Effector memory CD8-positive, alpha-beta T cell (primary cell): ENCODE measurements around the gene TAGLN.
"Not testable (repeated sequence)": the region's sequence is repeated elsewhere in the genome, so short reads cannot be mapped to it uniquely, and the experiment has no call there.

Source experiments
- ATAC-seq: fragments of 150-1000 bp; cut with Tn5 transposase; replicated peaks from 2 replicates; pipeline ENCODE4 v1.10.0; 2021; ENCODE audit warnings: mild to moderate bottlenecking, moderate library complexity
- DNase-seq, 3 experiments: peaks; one replicate each; pipeline ENCODE4 v3.0.0; 2021
- H3K27ac Mint-ChIP-seq, 2 donors: one replicate each; pipeline ENCODE4 v1.8.0; 2022; ENCODE audit warnings: mild to moderate bottlenecking in 2 of 2, mixed read lengths in 2 of 2, moderate library complexity in 2 of 2
- H3K27me3 Mint-ChIP-seq, 2 donors: one replicate each; pipeline ENCODE4 v1.8.0; 2022; ENCODE audit warnings: mixed read lengths in 2 of 2
- H3K36me3 Mint-ChIP-seq: one replicate; pipeline ENCODE4 v1.8.0; 2022; ENCODE audit warnings: mild to moderate bottlenecking, moderate library complexity, mixed read lengths; ENCODE audit not compliant: insufficient read depth
- H3K4me1 Mint-ChIP-seq, 2 donors: one replicate each; pipeline ENCODE4 v1.8.0; 2022; ENCODE audit warnings: low read depth in 2 of 2, mixed read lengths in 2 of 2
- H3K4me3 Mint-ChIP-seq, 2 donors: one replicate each; pipeline ENCODE4 v1.8.0; 2022; ENCODE audit warnings: mild to moderate bottlenecking in 2 of 2, mixed read lengths in 2 of 2, moderate library complexity in 2 of 2
- H3K9me3 Mint-ChIP-seq, 2 donors: one replicate each; pipeline ENCODE4 v1.8.0; 2022; ENCODE audit warnings: mixed read lengths in 2 of 2

The TAGLN gene

DNA sequence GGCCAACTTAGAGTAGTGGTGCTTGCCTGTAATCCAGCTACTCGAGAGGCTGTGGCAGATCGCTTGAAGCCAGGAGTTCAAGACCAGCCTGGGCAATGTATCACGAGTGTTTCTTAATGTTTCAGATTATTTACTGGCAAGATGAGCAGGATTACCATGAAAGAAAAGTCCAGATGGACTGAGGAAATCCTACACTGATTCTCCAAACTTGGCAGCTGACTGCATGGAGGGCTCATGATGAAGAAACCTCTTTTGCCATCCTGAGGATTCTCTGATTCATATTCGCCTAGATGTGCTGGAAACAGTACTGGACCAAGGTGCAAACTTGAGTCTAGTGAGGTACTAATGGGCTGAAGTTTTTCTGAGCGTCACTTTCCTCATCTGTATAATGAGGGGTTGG lies 23.4 kb upstream of the TAGLN start:
- ATAC-seq (no peak), DNase-seq (no peak)
- peaks cover 19 to 25% of the 10 kb centered on the region in 2 donors for H3K4me1 Mint-ChIP-seq
- H3K27me3 Mint-ChIP-seq, result no peaks in the 10 kb centered on the region
- H3K36me3 Mint-ChIP-seq, result peaks cover 26% of the 10 kb centered on the region
- no peaks in the 10 kb centered on the region for H3K9me3 Mint-ChIP-seq
- no peak overlapping the region for H3K4me3 Mint-ChIP-seq
- H3K27ac Mint-ChIP-seq, result no peak overlapping the region

DNA sequence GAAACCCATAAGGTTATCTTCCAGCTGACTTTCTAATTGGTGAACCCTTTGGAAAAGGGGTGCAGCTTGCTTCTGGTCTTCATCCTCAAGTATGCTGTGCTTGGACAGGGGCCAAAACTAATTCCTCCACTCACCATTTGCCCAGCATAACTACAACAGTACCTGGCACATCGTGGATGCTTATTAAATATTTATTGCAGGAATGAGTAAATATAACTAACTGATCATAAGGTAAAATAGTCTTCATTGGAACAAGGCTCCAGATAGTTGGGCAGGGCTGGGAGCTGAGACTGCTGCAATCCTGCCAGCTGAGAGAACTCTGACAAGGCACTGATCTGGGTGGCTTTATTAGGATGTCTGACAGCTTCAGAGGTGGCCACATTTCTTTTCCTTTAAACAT lies 23.0 kb upstream of the TAGLN start:
- H3K27ac Mint-ChIP-seq, result no peak overlapping the region
- DNase-seq (no peak), ATAC-seq (no peak)
- no peak overlapping the region for H3K4me3 Mint-ChIP-seq
- H3K4me1 Mint-ChIP-seq, result peaks cover 23 to 29% of the 10 kb centered on the region in 2 donors
- no peaks in the 10 kb centered on the region for H3K27me3 Mint-ChIP-seq
- peaks cover 27% of the 10 kb centered on the region for H3K36me3 Mint-ChIP-seq
- H3K9me3 Mint-ChIP-seq, result no peaks in the 10 kb centered on the region

DNA sequence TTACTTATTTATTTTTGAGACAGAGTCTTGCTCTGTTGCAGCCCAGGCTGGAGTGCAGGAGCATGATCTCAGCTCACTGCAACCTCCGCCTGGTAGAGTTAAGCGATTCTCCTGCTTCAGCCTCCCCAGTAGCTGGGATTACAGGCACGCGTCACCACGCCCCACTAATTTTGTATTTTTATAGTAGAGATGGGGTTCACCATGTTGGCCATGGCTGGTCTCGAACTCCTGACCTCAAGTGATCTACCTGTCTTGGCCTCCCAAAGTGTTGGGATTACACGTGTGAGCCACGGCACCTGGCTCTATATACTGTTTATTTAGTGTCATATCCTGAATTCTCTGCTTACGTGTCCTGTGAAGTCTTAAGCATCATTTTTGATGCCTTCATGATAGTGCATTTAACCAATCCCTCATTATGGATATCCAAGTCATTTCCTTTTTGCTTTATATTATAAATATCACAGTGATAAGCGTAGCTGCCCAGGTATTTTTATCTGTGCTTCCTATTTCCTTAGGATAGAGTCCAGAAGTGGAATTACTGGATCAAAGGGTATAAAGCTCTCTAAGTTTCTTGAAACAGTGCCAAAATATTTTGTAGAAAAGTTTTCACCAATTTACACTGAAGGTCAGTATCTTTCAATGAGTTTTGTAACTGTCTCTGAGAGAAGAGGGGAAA lies 21.5 kb upstream of the TAGLN start:
- H3K4me1 Mint-ChIP-seq, result peaks cover 24 to 31% of the 10 kb centered on the region in 2 donors
- no peak for ATAC-seq
- H3K27me3 Mint-ChIP-seq, result no peaks in the 10 kb centered on the region
- H3K27ac Mint-ChIP-seq, result peak overlapping the region; percentile 92 to 93
- no peak for DNase-seq
- H3K9me3 Mint-ChIP-seq, result no peaks in the 10 kb centered on the region
- H3K4me3 Mint-ChIP-seq, result peak overlapping the region; percentile 89 to 91
- H3K36me3 Mint-ChIP-seq, result peaks cover 25% of the 10 kb centered on the region

DNA sequence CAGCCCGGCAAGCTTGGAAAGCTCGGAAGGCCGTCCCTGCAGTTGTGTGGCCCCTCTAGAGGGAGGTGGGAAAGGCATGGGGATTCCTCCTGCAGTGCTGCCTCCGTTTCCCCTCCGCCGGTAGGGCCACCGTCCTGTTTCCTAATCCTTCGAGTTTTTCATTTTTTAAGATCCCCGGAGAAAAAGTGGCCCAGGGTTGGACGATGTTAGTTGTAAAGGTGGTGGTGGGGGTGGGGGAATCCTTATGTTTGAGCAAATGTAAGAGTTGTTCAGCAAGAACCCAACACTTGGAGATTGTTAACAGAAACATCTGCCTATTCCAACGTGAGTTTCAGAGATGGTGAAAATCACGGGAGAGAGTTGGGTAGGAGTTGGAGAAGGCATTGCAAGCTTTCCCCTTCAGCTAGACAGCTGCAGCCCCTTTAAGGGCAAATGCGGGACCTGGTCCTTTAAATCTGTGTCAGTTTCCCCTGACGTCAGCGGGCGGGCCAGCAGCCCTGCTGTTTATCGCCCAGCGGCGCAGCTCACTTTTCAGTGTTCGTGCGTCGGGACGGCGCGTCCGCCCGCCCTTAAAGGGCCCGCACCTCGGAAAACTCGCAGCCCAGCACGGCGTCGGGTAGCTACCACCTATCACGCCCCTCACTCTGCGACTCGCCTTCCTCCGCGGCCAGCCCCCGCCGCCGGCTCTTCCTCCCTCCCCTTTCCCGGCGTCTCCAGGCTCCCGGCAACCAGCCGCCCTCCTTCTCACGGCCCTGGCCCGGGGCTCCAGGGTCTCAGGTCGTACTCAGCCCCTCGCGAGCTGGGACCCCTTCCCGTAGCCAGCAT lies 20.7 kb upstream of the TAGLN start, which contains the start of gene SIDT2:
SIDT2 (plus strand) TSS at position 534 of the 825 bp plus-strand sequence. CDS start 521 bp downstream, outside the sequence.
- Mint-ChIP-seq H3K27me3 (no peaks in the 10 kb centered on the region), H3K9me3 (no peaks in the 10 kb centered on the region), H3K27ac (peak within 1 kb of the TSS; percentile 92 to 93), H3K36me3 (peaks cover 22% of the 10 kb centered on the region), H3K4me1 (peaks cover 23 to 30% of the 10 kb centered on the region in 2 donors), H3K4me3 (peak within 1 kb of the TSS; percentile 89 to 91)
- DNase-seq (peak; percentile 82), ATAC-seq (peak; percentile 92)

DNA sequence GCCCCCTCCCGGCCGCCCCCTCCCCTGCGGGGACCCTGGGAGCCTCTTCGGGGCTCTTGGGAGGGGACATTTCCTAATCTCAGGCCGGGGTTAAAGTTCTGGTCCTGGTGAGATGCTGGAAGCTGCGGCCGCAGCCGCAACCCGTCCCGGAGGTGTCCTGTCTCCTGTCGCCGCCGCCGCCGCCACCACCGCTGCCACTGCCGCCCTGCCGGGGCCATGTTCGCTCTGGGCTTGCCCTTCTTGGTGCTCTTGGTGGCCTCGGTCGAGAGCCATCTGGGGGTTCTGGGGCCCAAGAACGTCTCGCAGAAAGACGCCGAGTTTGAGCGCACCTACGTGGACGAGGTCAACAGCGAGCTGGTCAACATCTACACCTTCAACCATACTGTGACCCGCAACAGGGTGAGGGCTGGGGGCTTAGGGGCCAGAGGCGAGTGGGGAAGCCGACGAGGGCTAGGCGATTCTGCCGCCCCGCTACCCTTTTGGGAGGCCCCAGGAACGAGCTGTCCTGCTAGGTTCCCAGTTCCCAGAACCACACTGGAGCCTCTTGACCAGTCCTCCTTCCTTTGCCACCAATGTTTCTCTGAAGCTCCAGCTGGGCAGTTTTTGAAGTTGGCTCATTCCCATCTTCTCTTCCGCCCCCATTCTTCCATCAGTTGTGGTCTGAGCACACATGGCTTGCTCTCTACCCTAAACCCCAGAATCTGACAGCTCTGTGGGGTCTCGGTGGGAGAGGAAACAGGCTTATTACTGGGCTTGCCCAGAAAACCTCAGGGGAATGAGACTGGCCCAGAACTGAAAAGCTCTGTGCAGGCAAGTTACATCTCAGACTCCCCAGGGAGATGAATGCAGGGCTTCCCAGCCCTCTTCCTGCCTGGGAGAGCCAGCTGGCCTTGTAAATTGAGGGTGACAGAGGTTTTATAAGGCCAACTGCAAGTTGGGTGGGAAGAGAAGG lies 19.8 kb upstream of the TAGLN start:
- peak overlapping the region; percentile 89 to 91 for H3K4me3 Mint-ChIP-seq

DNA sequence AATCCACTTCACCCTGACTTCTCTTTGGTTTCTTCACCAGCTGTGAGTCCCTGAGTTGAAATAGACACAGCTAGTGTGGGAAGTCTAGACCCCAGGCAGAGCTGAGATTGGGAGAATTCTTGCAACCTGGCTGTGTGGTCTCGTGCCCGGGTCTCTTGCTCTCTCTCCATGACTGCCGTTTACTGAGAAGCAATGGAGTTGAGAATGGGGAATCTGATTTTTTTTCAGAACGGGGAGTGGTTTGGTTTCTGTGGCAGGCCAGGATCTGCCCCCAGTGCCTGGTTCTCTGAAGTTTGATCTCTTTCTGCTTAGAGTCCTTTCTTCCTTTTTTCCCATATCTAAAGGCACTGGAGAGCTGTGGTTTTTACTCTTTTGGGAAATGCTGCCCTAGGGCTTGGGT lies 19.1 kb upstream of the TAGLN start:
- Mint-ChIP-seq H3K9me3 (no peaks in the 10 kb centered on the region), H3K4me1 (peaks cover 22 to 28% of the 10 kb centered on the region in 2 donors), H3K4me3 (peak overlapping the region; percentile 89 to 91), H3K27me3 (no peaks in the 10 kb centered on the region), H3K36me3 (peaks cover 30% of the 10 kb centered on the region), H3K27ac (peak overlapping the region; percentile 92 to 93)
- no peak for DNase-seq
- no peak for ATAC-seq

More for the DNA sequence above, 19.8 kb upstream of the TAGLN start:
- no peaks in the 10 kb centered on the region for H3K27me3 Mint-ChIP-seq
- peaks cover 22 to 28% of the 10 kb centered on the region in 2 donors for H3K4me1 Mint-ChIP-seq
- DNase-seq (peak; percentile 51 to 60 (median 55)), ATAC-seq (peak; percentile 67)
- H3K9me3 Mint-ChIP-seq, result no peaks in the 10 kb centered on the region
- peaks cover 25% of the 10 kb centered on the region for H3K36me3 Mint-ChIP-seq
- peak overlapping the region; percentile 92 to 93 for H3K27ac Mint-ChIP-seq

DNA sequence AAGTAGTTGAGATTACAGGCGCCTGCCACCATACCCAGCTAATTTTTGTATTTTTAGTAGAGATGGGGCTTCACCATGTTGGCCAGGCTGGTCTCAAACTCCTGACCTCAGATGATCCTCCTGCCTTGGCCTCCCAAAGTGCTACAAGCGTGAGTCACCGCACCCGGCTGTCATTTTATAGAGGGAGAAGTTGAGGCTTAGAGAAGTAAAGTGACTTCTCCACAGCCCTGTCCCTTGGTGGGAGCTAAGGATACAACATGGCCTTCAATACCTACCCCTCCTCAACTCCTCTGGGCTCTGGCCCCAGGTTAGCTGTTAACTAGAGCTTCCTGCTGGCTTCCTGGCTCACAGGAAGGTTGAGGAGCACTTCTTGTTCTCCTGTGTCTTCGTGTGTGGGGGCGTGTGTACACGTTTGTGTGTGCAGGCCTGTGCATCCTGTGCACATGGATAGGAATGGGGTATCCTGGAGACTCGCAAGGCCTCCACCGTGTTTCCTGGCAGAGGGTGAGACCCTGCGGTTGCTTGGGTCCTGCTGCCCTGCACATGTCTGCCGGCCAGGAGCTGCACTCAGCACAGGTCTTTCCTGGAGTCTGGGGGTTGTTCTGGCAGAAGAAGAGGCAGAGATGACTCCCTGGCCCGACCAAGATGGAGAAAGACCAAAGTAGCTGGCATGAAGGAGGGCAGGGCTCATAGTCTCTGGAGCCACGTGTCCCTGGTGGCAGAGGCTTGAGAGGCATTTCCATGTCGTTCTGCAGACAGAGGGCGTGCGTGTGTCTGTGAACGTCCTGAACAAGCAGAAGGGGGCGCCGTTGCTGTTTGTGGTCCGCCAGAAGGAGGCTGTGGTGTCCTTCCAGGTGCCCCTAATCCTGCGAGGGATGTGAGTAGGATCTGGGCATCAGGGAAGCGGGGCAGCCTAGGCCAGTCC lies 18.2 kb upstream of the TAGLN start:
- peak overlapping the region; percentile 89 to 91 for H3K4me3 Mint-ChIP-seq
- no peaks in the 10 kb centered on the region for H3K9me3 Mint-ChIP-seq

DNA sequence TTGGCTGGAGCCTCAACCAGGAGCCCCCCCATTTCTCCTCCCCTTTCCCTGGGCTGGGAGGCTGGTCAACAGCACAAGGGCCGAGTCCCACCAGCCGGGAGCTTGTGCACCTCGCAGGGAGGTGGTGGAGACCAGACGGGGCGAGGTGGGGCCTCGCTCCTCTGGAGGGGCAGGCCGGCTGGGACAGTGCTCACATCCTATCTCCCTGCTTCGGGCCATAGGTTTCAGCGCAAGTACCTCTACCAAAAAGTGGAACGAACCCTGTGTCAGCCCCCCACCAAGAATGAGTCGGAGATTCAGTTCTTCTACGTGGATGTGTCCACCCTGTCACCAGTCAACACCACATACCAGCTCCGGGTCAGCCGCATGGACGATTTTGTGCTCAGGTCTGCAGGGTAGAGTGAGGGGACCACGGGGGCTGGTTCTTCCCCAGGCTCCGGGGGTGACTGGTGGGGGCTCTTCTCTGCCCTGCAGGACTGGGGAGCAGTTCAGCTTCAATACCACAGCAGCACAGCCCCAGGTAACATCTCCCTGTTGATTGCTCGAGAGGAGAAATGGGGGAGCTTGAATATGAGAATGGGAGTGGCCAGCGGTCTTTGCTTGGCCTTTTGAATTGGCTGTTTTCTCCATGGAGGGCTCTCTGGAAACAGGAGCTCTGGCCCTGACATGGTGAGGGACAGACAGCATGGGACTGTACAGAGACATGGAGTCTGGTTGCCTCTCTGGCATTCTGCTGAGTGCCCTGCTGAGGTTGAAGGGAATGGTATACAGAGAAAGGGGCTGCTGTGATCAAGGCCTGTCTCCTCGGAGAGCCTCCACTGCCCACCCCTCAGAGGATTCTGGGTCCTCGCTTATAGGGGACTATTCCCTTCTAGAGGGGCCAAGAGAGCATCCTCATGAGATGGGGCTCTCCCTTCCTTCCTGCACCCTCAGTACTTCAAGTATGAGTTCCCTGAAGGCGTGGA lies 17.3 kb upstream of the TAGLN start:
- ATAC-seq (no peak), DNase-seq (no peak)
- Mint-ChIP-seq H3K27ac (peak overlapping the region in 1 of 2 donors; percentile 93), H3K27me3 (no peaks in the 10 kb centered on the region), H3K9me3 (no peaks in the 10 kb centered on the region), H3K4me1 (peaks cover 22 to 28% of the 10 kb centered on the region in 2 donors), H3K36me3 (peaks cover 34% of the 10 kb centered on the region), H3K4me3 (no peak overlapping the region)

More for the DNA sequence above, 18.2 kb upstream of the TAGLN start:
- Mint-ChIP-seq H3K27me3 (no peaks in the 10 kb centered on the region), H3K27ac (peak overlapping the region in 1 of 2 donors; percentile 93), H3K4me1 (peaks cover 22 to 28% of the 10 kb centered on the region in 2 donors), H3K36me3 (peaks cover 34% of the 10 kb centered on the region)
- ATAC-seq (peak; percentile 39), DNase-seq (peak; percentile 43 to 53 (median 53))

DNA sequence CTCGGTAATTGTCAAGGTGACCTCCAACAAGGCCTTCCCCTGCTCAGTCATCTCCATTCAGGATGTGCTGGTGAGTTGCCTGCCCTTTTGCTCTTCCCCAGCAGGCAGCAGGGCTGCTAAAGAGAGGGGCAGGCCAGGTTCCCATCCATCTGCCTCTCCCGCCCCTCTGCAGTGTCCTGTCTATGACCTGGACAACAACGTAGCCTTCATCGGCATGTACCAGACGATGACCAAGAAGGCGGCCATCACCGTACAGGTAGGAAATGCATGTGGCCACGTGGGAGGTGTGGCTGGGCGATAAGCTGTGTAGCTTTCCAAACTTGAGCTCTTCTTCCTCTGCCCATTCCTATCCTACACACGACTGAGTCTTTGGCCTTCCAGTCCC lies 16.6 kb upstream of the TAGLN start:
- DNase-seq (no peak), ATAC-seq (no peak)
- peak overlapping the region in 1 of 2 donors; percentile 38 for H3K27ac Mint-ChIP-seq
- no peaks in the 10 kb centered on the region for H3K9me3 Mint-ChIP-seq
- H3K27me3 Mint-ChIP-seq, result no peaks in the 10 kb centered on the region
- peaks cover 34% of the 10 kb centered on the region for H3K36me3 Mint-ChIP-seq
- H3K4me3 Mint-ChIP-seq, result no peak overlapping the region
- H3K4me1 Mint-ChIP-seq, result peaks cover 24 to 28% of the 10 kb centered on the region in 2 donors

DNA sequence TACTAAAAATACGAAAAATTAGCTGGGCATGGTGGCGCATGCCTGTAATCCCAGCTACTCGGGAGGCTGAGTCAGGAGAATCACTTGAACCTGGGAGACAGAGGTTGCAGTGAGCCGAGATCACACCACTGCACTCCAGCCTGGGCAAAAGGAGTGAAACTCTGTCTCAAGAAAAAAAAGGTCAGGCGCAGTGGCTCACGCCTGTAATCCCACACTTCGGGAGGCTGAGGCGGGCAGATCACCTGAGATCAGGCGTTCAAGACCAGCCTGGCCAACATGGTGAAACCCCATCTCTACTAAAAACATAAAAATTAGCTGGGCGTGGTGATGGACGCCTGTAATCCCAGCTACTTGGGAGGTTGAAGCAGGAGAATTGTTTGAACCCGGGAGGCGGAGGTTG lies 16.0 kb upstream of the TAGLN start:
- not testable (repeated sequence) for DNase-seq, H3K4me3 Mint-ChIP-seq, H3K9me3 Mint-ChIP-seq, H3K27me3 Mint-ChIP-seq, ATAC-seq
- Mint-ChIP-seq H3K36me3 (peaks cover 32% of the 10 kb centered on the region), H3K4me1 (peaks cover 21 to 22% of the 10 kb centered on the region in 2 donors), H3K27ac (peak overlapping the region in 1 of 2 donors; percentile 38)

DNA sequence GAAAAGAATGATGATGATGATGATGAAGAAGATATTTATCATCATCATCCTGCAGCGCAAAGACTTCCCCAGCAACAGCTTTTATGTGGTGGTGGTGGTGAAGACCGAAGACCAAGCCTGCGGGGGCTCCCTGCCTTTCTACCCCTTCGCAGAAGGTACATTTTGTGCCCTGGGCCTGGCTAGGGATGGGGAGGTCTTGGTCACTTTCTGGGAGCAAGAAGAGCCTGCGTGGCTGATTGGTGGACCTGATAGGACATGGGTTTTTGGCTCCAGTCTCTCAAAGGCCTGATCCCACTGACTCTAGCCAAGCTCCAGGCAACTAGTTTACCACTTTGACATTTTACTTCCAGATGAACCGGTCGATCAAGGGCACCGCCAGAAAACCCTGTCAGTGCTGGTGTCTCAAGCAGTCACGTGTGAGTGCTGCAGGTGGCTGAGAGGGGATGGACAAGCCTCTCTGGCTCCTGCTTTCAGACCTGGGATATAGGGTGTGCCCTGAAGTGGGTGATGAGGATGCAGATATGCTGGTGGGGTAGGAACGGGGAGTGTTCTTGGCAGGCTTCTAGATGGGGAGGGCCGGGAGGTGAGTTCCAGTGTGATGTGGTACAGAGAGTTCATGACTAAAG lies 15.3 kb upstream of the TAGLN start:
- DNase-seq (no peak), ATAC-seq (no peak)
- Mint-ChIP-seq H3K9me3 (no peaks in the 10 kb centered on the region), H3K27me3 (no peaks in the 10 kb centered on the region), H3K4me1 (peaks cover 19% of the 10 kb centered on the region in 2 donors), H3K27ac (peak overlapping the region in 1 of 2 donors; percentile 23), H3K36me3 (peaks cover 34% of the 10 kb centered on the region), H3K4me3 (no peak overlapping the region)
